Activated B cell treated with CpG ODN at 0.5 μM for 24 hours (primary cell): ENCODE data around the gene SYPL1. TPM values are rescaled to one million over a fixed set of nuclear protein-coding genes. Genes with fewer than 3 reads are reported as not detected.
A peak's percentile ranks its signal among the peaks of the same experiment; 100 is the strongest.

ENCODE experiments used
- ATAC-seq: fragments of 200-7000 bp; cut with Tn5 transposase; one replicate; pipeline ENCODE4 v1.10.0; 2021; ENCODE audit warnings: low read depth, mild to moderate bottlenecking, moderate library complexity
- CTCF ChIA-PET: fragments of 350-600 bp; sonication (Branson Sonifier 250); formaldehyde crosslinking; loops from one replicate; lab custom pipeline; 2021; ENCODE audit warnings: antibody characterized with exemption; lab: Charles Lee
- POLR2A ChIA-PET: fragments of 350-600 bp; sonication (Branson Sonifier 250); formaldehyde crosslinking; loops from one replicate; lab custom pipeline; 2021; ENCODE audit warnings: antibody characterized with exemption; lab: Charles Lee
- DNase-seq: peaks from one replicate; pipeline ENCODE4 v3.0.0; 2022
- H3K27ac Mint-ChIP-seq: one replicate; pipeline ENCODE4 v1.8.0; 2020; ENCODE audit warnings: mixed read lengths
- H3K27me3 Mint-ChIP-seq: one replicate; pipeline ENCODE4 v1.8.0; 2021; ENCODE audit warnings: mixed read lengths
- H3K36me3 Mint-ChIP-seq: one replicate; pipeline ENCODE4 v1.8.0; 2021; ENCODE audit warnings: low read depth, mixed read lengths
- H3K4me1 Mint-ChIP-seq: one replicate; pipeline ENCODE4 v1.8.0; 2021; ENCODE audit warnings: mixed read lengths
- H3K4me3 Mint-ChIP-seq: one replicate; pipeline ENCODE4 v1.8.0; 2020; ENCODE audit warnings: mild to moderate bottlenecking, mixed read lengths
- H3K9me3 Mint-ChIP-seq: one replicate; pipeline ENCODE4 v1.8.0; 2020; ENCODE audit warnings: mixed read lengths
- intact Hi-C: fragments of 100-400 bp; cut with micrococcal nuclease; formaldehyde crosslinking; loops from one replicate; pipeline ENCODE4 v1.15.1; 2024
- total RNA-seq: library from RNA; stranded (reverse); gene quantifications from 2 replicates; pipeline ENCODE4 v1.2.3, GENCODE V29; 2022
- TF ChIP-seq, protein P1 (sequence below): fragments of 200-600 bp; IDR thresholded peaks from one replicate; pipeline ENCODE4 v1.8.0; 2022; ENCODE audit warnings: antibody characterized with exemption, mild to moderate bottlenecking

SYPL1 gene
- total RNA-seq, 1 donor from 2014 or later = 116 TPM

DNA sequence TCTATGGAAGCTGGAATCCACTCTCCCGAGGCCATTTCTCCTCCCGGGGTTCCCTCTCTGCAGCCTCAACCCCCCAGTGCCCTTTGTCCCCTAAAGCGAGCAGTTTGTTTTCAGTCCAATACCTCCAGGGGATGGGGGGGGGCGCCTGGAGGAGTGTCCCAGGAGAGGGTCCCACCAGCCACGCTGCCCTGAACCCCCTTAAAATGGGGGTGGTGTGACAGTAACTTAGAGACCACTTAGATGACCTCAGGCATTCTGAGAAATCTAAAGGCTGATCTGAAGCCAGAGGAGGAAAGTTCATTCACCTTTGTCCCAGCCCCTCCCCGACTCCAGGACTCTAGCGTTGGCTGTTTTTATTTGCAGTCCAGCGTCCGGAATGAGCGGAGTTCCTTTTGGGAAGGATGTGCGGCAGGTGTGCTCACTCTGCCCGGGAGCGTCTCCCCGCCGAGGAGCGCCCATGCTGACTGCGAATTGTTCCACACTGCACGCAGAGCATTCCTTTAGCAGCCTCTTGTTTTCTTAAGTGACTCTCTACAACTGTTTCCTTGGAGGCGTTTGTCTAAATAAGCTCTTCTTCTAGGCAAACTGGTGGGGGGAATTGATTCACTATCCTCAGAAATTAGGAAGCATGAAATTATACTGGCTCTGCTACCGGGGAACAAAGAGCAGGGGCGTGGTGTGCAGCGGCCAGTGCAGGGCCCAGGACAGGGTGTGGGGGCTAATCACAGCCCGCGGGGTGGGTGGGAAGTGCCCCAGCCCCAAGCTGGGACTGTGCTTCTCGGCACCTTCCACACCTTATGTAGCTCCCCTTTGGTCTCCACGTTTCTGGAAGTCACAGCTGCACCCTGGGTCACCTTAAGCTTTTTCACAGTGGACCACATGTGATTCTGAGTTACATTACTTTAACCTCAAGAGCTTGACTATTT, 46.3 kb downstream of the SYPL1 start:
- no peak overlapping the region for H3K27ac Mint-ChIP-seq
- peaks cover 2% of the 10 kb centered on the region for H3K9me3 Mint-ChIP-seq
- intact Hi-C loops = no loop called here
- no peak for DNase-seq
- TF ChIP-seq, protein P1, sequence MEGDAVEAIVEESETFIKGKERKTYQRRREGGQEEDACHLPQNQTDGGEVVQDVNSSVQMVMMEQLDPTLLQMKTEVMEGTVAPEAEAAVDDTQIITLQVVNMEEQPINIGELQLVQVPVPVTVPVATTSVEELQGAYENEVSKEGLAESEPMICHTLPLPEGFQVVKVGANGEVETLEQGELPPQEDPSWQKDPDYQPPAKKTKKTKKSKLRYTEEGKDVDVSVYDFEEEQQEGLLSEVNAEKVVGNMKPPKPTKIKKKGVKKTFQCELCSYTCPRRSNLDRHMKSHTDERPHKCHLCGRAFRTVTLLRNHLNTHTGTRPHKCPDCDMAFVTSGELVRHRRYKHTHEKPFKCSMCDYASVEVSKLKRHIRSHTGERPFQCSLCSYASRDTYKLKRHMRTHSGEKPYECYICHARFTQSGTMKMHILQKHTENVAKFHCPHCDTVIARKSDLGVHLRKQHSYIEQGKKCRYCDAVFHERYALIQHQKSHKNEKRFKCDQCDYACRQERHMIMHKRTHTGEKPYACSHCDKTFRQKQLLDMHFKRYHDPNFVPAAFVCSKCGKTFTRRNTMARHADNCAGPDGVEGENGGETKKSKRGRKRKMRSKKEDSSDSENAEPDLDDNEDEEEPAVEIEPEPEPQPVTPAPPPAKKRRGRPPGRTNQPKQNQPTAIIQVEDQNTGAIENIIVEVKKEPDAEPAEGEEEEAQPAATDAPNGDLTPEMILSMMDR = no peak
- ChIA-PET CTCF (interaction anchor here (1.0 to 2.2 kb wide), 2 partner anchors 15 to 88 kb away, joined by 4 to 7 read pairs; no protein-coding TSS in a partner anchor), POLR2A (interaction anchor here (0.9 to 9.9 kb wide), 3 partner anchors 8 to 43 kb away, joined by 3 to 351 read pairs (median 6); partner anchors contain the start of gene SYPL1)
- no peak overlapping the region for H3K4me3 Mint-ChIP-seq
- no peaks in the 10 kb centered on the region for H3K27me3 Mint-ChIP-seq
- ATAC-seq = no peak
- peaks cover 1% of the 10 kb centered on the region for H3K36me3 Mint-ChIP-seq
- H3K4me1 Mint-ChIP-seq = peaks cover 95% of the 10 kb centered on the region

DNA sequence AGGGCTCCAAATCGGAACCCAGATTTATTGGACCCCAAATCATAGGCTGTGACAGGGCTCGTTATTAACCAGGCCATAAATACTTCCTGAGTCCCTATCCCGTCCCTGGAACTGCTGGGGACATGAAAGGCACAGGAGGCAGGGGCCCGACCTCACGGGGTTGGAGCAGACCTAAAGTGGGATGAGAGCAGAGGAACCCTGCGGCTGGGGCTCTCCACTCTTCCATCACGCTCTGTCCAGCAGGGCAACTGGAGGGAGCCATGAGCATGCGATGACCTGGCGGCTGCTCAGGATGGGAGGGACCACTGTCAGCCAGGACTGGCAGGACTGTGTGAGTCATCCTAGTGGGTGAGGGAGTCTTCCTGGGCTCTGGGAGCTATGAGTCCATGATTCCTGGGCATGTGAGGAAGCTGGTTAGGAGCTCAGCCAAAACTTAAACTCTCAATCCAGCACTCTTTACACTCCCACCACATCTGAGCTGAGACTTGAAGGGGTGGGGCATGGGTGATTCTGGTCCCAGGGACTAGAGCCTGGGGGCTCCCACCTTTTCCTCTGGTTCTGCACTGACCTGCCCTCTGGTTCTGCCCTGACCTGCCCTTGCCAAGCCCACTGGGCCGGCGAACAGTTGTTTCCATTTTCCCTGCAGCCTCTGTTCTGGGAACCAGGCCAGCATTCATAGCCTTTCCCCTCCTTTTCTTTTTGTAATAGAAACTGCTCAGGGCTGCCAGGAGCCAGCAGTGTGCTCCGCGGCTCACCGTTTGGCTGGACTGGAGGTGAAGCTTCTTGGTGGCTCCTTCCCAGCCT, 47.1 kb downstream of the SYPL1 start:
- no peak for ATAC-seq
- Mint-ChIP-seq H3K27me3 (no peaks in the 10 kb centered on the region), H3K9me3 (peaks cover 2% of the 10 kb centered on the region), H3K36me3 (peaks cover 1% of the 10 kb centered on the region), H3K4me3 (no peak overlapping the region), H3K4me1 (peaks cover 95% of the 10 kb centered on the region), H3K27ac (peak overlapping the region; percentile 99)
- DNase-seq = no peak
- ChIA-PET POLR2A (interaction anchor here (1.1 to 9.9 kb wide), 3 partner anchors 9 to 44 kb away, joined by 4 to 351 read pairs (median 6); partner anchors contain the start of gene SYPL1), CTCF (interaction anchor here (1.0 to 2.2 kb wide), 2 partner anchors 15 to 89 kb away, joined by 4 to 7 read pairs; no protein-coding TSS in a partner anchor)
- intact Hi-C loops = no loop called here
- TF ChIP-seq, protein P1 = no peak

DNA sequence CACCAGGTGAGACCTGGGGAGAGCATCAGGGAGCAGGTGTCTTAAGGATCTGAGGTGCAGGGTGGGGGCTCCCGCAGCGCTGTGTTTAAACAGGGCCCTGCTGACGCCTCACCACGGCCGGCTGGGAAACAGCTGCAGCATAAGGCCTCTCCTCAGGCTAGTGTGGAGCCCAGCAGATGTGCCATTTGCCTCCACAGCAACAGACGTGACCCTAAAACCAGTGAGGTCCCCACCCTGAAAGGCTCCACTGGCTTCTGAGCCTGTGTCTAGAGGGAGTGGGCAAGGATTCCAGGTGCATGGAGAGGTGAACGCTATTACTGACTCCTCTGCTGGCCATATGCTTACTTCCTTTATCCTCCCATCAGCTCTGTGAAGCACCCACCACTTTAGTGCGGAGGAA, 47.8 kb downstream of the SYPL1 start:
- Mint-ChIP-seq H3K4me3 (no peak overlapping the region), H3K36me3 (peaks cover 1% of the 10 kb centered on the region), H3K27ac (peak overlapping the region; percentile 99), H3K27me3 (no peaks in the 10 kb centered on the region), H3K4me1 (peaks cover 95% of the 10 kb centered on the region), H3K9me3 (peaks cover 2% of the 10 kb centered on the region)
- DNase-seq (no peak), ATAC-seq (no peak)
- CTCF ChIA-PET = interaction anchor here (1.0 to 2.2 kb wide), 2 partner anchors 16 to 89 kb away, joined by 4 to 7 read pairs; no protein-coding TSS in a partner anchor
- intact Hi-C loops = no loop called here
- POLR2A ChIA-PET = interaction anchor here (0.7 to 9.9 kb wide), 4 partner anchors 10 to 295 kb away, joined by 3 to 351 read pairs (median 5); partner anchors contain the start of gene SYPL1
- TF ChIP-seq, protein P1 = no peak

DNA sequence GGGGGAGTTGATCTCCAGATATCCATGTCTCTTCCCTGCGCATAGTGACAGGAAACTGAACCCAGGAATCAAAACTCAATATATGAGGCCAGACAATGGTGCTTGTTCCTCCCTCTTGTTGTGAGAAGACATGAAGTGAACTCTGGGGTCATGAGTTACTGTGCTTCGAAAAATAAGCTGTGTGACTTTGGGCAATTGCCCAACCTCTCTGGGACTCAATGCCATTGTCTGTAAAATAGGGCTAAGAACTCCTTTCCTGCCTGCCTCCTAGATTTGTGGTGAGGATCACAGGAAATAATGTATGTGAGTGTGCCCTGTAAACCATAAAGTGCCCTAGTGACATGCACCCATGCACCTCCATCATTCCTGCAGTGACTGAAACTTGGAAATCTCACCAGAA, 48.4 kb downstream of the SYPL1 start:
- peaks cover 95% of the 10 kb centered on the region for H3K4me1 Mint-ChIP-seq
- POLR2A ChIA-PET = interaction anchor here (1.1 to 9.9 kb wide), 3 partner anchors 9 to 45 kb away, joined by 4 to 402 read pairs (median 351); partner anchors contain the start of gene SYPL1
- no peaks in the 10 kb centered on the region for H3K27me3 Mint-ChIP-seq
- peak overlapping the region; percentile 99 for H3K27ac Mint-ChIP-seq
- peak overlapping the region; percentile 62 for H3K4me3 Mint-ChIP-seq
- intact Hi-C loops = no loop called here
- peaks cover 1% of the 10 kb centered on the region for H3K36me3 Mint-ChIP-seq
- TF ChIP-seq, protein P1 = no peak
- peaks cover 2% of the 10 kb centered on the region for H3K9me3 Mint-ChIP-seq
- CTCF ChIA-PET = no interaction called here
- DNase-seq = no peak
- no peak for ATAC-seq
